ENCODE measurements around the gene FANCC.
"Not testable (repeated sequence)": the region's sequence is repeated elsewhere in the genome, so short reads cannot be mapped to it uniquely, and the experiment has no call there.

Gene FANCC

DNA sequence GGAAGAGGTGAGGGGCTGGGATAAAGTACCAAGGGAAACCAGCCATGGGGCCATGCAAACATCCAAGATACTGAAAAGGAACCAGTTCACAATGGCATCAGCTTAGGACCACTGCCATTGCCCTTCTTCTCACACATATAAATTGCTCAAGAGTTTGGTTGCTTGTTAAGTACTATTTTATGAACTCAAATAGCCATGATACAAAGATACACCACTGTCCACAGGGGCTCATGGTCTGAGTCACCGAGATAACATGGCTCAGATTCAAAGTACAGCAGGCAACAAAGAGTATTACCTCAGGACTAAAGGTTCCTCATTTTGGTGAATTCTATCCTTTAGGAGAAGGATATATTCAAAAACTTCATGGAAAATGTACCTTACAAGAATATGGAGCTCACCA is 55.6 kb downstream of the FANCC start:
- H3K27me3 Mint-ChIP-seq: no peaks in the 10 kb centered on the region
- no peaks in the 10 kb centered on the region for H3K36me3 Mint-ChIP-seq
- ATAC-seq (ENCODE audit: low read depth) (no peak), DNase-seq (ENCODE audit: low spot score in 2 of 2) (no peak)
- H3K9me3 Mint-ChIP-seq: no peaks in the 10 kb centered on the region
- no peak overlapping the region for H3K27ac Mint-ChIP-seq
- H3K4me3 Mint-ChIP-seq: no peak overlapping the region
- H3K4me1 Mint-ChIP-seq: peaks cover 23% of the 10 kb centered on the region

DNA sequence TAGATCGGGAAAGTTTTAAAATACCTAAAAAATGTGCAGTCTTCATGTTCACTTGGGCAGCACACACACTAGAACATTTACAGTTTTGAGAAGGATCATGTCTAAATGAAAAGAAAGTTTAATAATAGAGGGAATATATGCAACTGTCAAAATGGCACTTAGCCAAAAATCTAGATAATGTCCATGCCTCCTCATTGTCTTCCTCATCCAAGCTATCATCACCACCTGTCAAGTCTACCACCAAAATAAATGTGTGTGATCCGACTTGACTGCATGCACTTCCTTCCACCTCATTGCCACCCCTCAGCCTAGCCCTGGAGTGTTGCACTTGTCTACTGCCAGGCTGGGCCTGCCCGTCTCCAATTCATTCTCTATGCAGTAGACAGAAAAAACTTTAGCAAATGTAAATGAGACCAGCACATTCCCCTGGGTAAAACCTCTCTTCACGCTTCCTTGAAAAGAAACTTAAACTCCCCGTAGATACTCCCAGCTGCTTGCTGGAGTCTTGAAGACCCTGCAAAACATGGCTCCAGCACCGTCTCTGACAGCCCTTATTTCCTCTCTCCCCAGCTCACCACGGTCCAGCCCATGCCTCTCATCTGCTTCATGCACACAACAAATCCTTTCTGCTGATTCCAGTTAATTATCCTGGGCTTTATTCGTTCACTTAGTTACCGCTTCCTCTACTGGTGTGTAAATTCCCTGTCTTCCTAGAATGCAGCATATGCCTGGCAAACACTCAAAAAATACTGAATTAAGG is 66.9 kb downstream of the FANCC start:
- Mint-ChIP-seq H3K36me3 (peaks cover 12% of the 10 kb centered on the region), H3K4me3 (no peak overlapping the region), H3K27ac (no peak overlapping the region), H3K9me3 (peaks cover under 1% of the 10 kb centered on the region), H3K4me1 (peaks cover 6% of the 10 kb centered on the region), H3K27me3 (peaks cover under 1% of the 10 kb centered on the region)
- ATAC-seq (ENCODE audit: low read depth): no peak
- no peak for DNase-seq (ENCODE audit: low spot score in 2 of 2)

DNA sequence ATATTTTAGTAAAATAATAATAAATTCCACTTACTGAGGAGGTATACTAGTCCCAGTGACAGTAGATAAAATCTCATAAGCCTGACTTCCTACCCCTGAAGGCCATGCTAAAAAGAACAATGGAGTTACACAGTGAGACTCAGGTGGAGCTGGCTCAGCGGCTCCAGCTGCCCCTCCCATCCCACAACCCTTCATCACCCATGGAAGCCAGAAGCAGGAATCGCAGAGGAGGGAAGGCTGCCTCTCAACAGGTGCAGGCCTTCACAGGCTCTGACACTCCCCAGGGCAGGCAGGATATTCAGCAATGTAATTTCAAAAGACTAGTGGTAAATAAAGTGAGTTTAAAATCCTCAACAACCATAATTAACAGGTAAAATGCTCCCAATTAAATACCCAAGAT is 67.5 kb downstream of the FANCC start:
- Mint-ChIP-seq H3K27ac (no peak overlapping the region), H3K36me3 (peaks cover 9% of the 10 kb centered on the region), H3K4me1 (peaks cover 6% of the 10 kb centered on the region), H3K27me3 (no peaks in the 10 kb centered on the region), H3K9me3 (no peaks in the 10 kb centered on the region), H3K4me3 (no peak overlapping the region)
- DNase-seq (ENCODE audit: low spot score in 2 of 2): no peak
- no peak for ATAC-seq (ENCODE audit: low read depth)

DNA sequence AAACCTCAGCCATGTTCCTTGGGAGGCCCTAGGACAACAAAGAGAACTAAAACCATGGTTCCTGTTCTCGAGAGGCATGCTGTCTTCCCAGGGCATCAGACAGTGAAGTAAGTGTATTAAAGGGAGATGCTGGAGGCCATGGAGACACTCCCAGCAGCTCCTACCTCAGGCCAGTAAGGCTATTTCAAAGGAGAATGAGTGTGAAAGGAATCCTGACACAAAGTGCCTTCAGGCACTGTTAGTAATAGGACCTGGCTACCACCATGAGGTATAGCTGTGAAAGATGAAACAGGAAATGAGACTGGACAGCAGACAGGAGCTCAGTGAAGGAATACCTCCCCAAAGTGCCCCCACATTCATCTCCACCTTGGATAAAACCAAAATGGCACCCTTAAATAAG is 71.0 kb downstream of the FANCC start:
- H3K9me3 Mint-ChIP-seq: no peaks in the 10 kb centered on the region
- peaks cover 12% of the 10 kb centered on the region for H3K36me3 Mint-ChIP-seq
- no peaks in the 10 kb centered on the region for H3K27me3 Mint-ChIP-seq
- H3K27ac Mint-ChIP-seq: no peak overlapping the region
- ATAC-seq (ENCODE audit: low read depth) (no peak), DNase-seq (ENCODE audit: low spot score in 2 of 2) (no peak)
- H3K4me3 Mint-ChIP-seq: no peak overlapping the region
- peaks cover 6% of the 10 kb centered on the region for H3K4me1 Mint-ChIP-seq

DNA sequence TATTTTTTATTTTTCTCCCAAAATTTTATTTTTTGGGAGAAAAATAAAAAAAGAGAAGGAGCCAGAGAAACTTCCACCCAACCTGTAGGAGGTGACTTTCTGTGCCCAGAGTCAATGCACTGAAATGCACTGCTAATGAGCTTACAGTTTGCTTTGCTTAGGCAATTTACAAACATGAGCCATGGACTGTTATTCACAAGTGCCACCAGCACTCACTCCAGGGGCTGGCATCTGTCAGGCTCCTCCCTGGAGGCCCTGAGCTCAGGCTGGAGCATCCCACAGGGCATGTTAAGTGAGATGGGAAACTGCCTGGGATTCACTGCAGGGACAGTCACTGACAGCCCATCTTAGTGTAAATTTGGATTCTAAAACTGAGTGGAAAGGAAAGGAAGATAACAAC is 74.9 kb downstream of the FANCC start:
- H3K4me1 Mint-ChIP-seq: no peaks in the 10 kb centered on the region
- H3K27ac Mint-ChIP-seq: no peak overlapping the region
- DNase-seq (ENCODE audit: low spot score in 2 of 2) (no peak), ATAC-seq (ENCODE audit: low read depth) (no peak)
- peaks cover 16% of the 10 kb centered on the region for H3K36me3 Mint-ChIP-seq
- H3K27me3 Mint-ChIP-seq: no peaks in the 10 kb centered on the region
- no peak overlapping the region for H3K4me3 Mint-ChIP-seq
- H3K9me3 Mint-ChIP-seq: no peaks in the 10 kb centered on the region

DNA sequence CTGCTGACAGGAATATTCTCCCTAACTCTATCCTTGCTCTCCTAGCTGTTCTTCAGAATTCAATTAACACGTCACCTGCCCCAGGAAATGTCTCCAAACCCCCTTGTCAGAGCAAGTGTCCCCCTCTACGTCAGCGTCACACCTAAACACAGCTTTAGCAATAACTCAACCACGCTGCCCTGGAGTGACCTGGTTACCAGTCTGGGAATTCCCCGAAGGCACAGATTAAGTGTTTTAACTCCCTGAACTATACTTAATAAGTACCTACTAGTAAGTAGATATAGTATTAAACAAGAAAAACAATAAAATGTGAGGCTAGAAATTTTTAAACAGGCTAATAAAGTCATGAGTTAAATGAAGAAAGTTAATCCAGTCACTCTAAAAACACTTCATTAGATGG is 78.4 kb downstream of the FANCC start:
- ATAC-seq (ENCODE audit: low read depth): no peak
- no peak for DNase-seq (ENCODE audit: low spot score in 2 of 2)
- no peaks in the 10 kb centered on the region for H3K27me3 Mint-ChIP-seq
- no peak overlapping the region for H3K4me3 Mint-ChIP-seq
- peaks cover 11% of the 10 kb centered on the region for H3K36me3 Mint-ChIP-seq
- H3K9me3 Mint-ChIP-seq: no peaks in the 10 kb centered on the region
- H3K27ac Mint-ChIP-seq: no peak overlapping the region
- no peaks in the 10 kb centered on the region for H3K4me1 Mint-ChIP-seq

DNA sequence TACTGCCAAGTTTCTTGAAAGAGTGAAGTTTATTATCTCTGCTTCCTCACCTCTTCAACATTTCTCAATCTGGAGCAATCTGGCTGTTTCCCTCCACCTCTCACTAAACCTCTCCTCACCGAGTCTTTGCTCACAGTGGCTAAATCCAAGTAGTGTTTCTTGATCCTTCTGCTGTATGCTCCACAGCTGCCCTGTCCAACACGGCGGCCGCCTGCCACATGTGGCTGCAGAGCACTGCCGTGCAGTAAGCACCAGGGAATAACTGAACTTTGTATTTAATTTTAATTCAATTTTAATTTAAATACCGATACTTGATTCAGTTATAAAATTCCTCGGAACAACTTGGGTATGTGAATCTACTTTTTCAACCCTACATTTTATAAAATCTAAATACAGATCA is 80.2 kb downstream of the FANCC start:
- Mint-ChIP-seq H3K9me3 (no peaks in the 10 kb centered on the region), H3K4me3 (no peak overlapping the region), H3K4me1 (no peaks in the 10 kb centered on the region), H3K27ac (no peak overlapping the region), H3K27me3 (no peaks in the 10 kb centered on the region), H3K36me3 (peaks cover 13% of the 10 kb centered on the region)
- ATAC-seq (ENCODE audit: low read depth) (no peak), DNase-seq (ENCODE audit: low spot score in 2 of 2) (no peak)

DNA sequence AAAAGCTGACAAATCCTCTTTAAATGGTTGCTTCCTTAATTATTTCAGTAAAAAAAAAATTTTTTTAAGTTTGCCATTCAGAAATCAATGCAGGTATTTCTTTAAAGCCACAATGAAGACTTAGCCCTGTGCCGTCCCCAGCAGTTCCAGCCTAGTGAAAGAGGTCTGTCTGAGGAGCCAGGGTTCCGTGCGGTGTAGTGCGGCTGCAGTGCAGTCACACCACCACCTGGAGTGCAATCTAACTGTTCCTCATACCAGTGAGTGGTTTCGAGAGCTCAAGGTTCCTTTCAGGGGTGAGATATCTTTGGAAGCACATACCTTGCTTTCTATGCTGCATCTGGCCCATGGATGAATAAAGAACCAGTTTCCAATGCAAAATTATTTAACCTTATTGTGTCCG is 87.5 kb downstream of the FANCC start:
- DNase-seq (ENCODE audit: low spot score in 2 of 2): no peak
- Mint-ChIP-seq H3K36me3 (peaks cover 16% of the 10 kb centered on the region), H3K9me3 (no peaks in the 10 kb centered on the region), H3K27me3 (no peaks in the 10 kb centered on the region), H3K4me1 (peaks cover 3% of the 10 kb centered on the region), H3K4me3 (no peak overlapping the region), H3K27ac (no peak overlapping the region)
- no peak for ATAC-seq (ENCODE audit: low read depth)

DNA sequence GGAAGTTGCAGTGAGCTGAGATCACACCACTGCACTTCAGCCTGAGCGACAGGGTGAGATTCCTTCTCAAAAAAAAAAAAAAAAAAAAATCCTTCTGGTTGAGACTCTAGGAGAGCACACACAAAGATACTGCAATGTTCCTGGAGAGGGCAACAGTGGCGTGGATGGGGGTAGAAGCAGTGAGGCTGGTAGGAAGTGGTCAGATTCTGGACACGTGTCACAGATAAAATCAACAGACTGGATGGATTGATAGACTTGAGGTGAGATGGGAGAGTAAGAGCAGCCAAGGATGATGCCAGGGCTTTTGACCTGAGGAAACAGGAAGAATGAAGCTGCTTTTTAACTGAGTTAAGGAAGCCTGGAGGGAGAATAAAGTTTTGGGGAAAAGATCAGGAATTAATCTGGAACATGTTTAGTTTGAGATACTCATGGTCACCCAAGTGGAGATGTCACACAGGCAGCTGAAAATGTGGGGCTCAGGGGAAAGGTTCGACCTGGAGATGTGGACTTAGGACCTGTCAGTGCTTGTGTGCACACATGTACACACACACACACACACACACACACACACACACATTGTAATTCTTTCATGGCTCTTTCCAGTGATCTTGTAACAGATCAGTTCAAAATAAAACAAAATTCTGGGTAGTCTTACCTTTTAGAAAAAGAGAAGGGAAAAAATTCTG is 88.1 kb downstream of the FANCC start:
- H3K9me3 Mint-ChIP-seq: no peaks in the 10 kb centered on the region
- no peaks in the 10 kb centered on the region for H3K27me3 Mint-ChIP-seq
- ATAC-seq (ENCODE audit: low read depth) (no peak), DNase-seq (ENCODE audit: low spot score in 2 of 2) (no peak)
- H3K4me1 Mint-ChIP-seq: peaks cover 3% of the 10 kb centered on the region
- H3K27ac Mint-ChIP-seq: no peak overlapping the region
- no peak overlapping the region for H3K4me3 Mint-ChIP-seq
- H3K36me3 Mint-ChIP-seq: peaks cover 12% of the 10 kb centered on the region

DNA sequence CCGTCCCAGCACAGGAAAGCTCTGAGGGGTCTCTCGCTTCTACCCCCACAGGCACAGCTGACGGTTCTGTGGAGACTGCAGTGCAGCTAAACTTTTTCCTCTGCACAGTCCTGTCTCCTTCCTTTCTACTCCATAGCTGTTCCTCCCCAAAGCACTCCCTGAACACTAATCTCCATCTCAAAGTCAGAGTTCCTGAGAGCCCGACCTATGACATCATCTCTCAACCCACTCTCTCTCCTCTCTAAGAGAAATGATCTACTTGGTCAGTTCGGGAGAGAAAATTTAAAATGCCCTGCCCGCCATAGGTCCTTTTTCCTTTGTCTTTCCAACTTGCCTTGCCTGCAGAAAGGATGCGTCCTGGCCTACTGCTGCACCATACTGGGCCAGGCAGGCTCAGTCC is 90.6 kb downstream of the FANCC start:
- H3K9me3 Mint-ChIP-seq: no peaks in the 10 kb centered on the region
- DNase-seq (ENCODE audit: low spot score in 2 of 2) (no peak), ATAC-seq (ENCODE audit: low read depth) (no peak)
- H3K4me3 Mint-ChIP-seq: no peak overlapping the region
- H3K36me3 Mint-ChIP-seq: peaks cover 8% of the 10 kb centered on the region
- H3K27ac Mint-ChIP-seq: no peak overlapping the region
- no peaks in the 10 kb centered on the region for H3K27me3 Mint-ChIP-seq
- peaks cover 3% of the 10 kb centered on the region for H3K4me1 Mint-ChIP-seq

DNA sequence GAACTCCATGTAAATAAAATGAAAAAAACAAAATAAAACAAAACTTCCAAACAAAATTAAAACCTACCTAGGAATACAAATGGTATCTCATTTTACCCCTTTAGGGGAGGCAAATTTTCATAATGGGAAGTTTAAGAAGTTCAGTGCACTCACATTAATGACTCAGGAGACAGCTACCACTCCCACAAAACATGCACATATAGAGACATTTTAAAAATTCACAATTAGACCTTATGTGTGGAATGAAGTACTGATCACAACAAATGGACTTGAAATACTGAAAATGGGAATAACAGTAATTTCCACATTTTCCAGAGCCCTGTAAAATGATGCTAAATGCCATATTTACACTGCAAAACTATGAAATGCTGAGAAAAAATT is 91.8 kb downstream of the FANCC start:
- no peak overlapping the region for H3K27ac Mint-ChIP-seq
- H3K4me3 Mint-ChIP-seq: no peak overlapping the region
- ATAC-seq (ENCODE audit: low read depth): no peak

DNA sequence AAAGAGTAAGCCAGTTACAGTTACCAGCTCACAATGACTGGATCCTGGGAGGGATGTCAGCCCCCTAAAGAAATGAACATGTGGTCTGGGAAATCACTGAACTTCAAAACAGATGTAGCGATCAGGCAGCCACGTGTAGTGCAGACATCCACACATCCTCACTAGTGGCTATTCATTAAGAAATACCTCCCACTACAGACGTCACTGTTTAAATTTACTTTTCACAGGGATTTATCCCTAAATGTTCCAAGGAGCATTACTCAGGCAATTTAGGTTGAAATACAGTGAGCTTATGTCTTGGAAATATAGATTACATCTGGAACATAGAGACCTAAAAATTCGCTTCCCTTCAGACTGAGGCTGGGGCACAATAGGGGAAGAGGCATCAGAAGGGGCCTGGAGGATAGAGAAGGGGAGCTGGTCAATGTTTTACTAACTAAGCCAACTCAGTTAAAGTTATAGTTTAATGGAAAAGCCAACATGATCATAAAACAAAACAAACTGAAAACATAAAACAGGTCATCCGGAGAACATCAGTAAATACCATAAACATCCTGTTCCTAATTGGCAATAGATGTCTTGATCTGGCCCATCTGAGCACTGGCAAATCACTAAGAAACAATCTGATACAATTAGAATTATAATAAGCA is 92.3 kb downstream of the FANCC start:
- Mint-ChIP-seq H3K4me1 (peaks cover 3% of the 10 kb centered on the region), H3K9me3 (no peaks in the 10 kb centered on the region), H3K27ac (no peak overlapping the region), H3K27me3 (no peaks in the 10 kb centered on the region), H3K36me3 (peaks cover 4% of the 10 kb centered on the region), H3K4me3 (no peak overlapping the region)
- ATAC-seq (ENCODE audit: low read depth): no peak
- DNase-seq (ENCODE audit: low spot score in 2 of 2): no peak

More for the DNA sequence above, 91.8 kb downstream of the FANCC start:
- H3K9me3 Mint-ChIP-seq: no peaks in the 10 kb centered on the region
- H3K4me1 Mint-ChIP-seq: peaks cover 3% of the 10 kb centered on the region
- DNase-seq (ENCODE audit: low spot score in 2 of 2): no peak
- peaks cover 5% of the 10 kb centered on the region for H3K36me3 Mint-ChIP-seq
- H3K27me3 Mint-ChIP-seq: no peaks in the 10 kb centered on the region

DNA sequence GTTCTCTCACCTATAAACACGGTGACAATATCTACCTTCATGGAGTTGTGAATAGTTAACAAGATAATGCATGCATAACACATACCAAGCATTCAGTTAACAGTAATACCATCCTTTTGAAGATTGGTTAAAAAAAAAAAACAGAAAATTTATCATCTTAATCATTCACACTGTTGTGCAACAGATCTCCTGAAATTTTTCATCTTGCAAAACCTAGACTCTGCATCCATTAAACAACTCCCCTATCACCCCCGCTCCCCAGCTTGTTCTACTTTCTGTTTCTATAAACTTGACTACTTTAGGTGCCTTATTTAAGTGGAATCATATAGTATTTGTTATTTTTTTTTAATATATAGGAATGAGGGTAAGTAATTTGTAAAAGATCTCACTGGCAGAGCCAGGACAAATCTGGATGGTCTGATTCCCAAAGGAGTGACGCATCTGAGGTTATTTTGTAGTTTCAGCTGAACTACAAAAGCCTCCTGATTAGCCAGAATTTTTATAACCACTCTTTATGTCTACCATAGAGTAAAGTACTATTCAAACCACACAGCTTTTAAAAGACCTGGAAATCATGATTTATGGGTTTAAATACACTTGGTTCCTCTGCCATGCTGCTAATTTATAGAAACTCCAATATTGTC is 93.0 kb downstream of the FANCC start:
- no peak overlapping the region for H3K4me3 Mint-ChIP-seq
- DNase-seq (ENCODE audit: low spot score in 2 of 2): no peak
- H3K36me3 Mint-ChIP-seq: peaks cover 7% of the 10 kb centered on the region
- no peak overlapping the region for H3K27ac Mint-ChIP-seq
- no peak for ATAC-seq (ENCODE audit: low read depth)
- H3K4me1 Mint-ChIP-seq: peaks cover 3% of the 10 kb centered on the region
- H3K9me3 Mint-ChIP-seq: no peaks in the 10 kb centered on the region
- H3K27me3 Mint-ChIP-seq: no peaks in the 10 kb centered on the region

DNA sequence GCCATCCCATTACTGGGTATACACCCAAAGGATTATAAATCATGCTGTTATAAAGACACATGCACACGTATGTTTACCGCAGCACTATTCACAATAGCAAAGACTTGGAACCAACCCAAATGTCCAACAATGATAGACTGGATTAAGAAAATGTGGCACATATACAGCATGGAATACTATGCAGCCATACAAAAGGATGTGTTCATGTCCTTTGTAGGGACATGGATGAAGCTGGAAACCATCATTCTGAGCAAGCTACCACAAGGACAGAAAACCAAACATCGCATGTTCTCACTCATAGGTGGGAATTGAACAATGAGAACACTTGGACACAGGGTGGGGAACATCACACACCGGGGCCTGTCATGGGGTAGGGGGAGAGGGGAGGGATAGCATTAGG is 97.2 kb downstream of the FANCC start:
- H3K27ac Mint-ChIP-seq; H3K36me3 Mint-ChIP-seq; DNase-seq (ENCODE audit: low spot score in 2 of 2); H3K27me3 Mint-ChIP-seq; H3K4me3 Mint-ChIP-seq; H3K9me3 Mint-ChIP-seq; ATAC-seq (ENCODE audit: low read depth): not testable (repeated sequence)
- peaks cover 14% of the 10 kb centered on the region for H3K4me1 Mint-ChIP-seq
